GM06990 (cell line): ENCODE data around the gene TBX10.

Experiments
- DNase-seq: peaks from one replicate; pipeline ENCODE4 v3.0.0-alpha.2; 2011; ENCODE audit not compliant: insufficient read length; ENCODE audit errors: extremely low read depth
- H3K27me3 ChIP-seq: replicated peaks from 2 replicates; pipeline ENCODE4 v1.6.0; 2011; ENCODE audit warnings: low read length; ENCODE audit not compliant: control insufficient read depth, insufficient read depth
- H3K36me3 ChIP-seq: 2 replicates; pipeline ENCODE4 v1.5.1; 2011; ENCODE audit warnings: low read length; ENCODE audit not compliant: control insufficient read depth, insufficient read depth
- H3K4me3 ChIP-seq: replicated peaks from 2 replicates; pipeline ENCODE4 v1.5.1; 2011; ENCODE audit warnings: low read depth, mild to moderate bottlenecking, control low read depth, low read length
- CTCF ChIP-seq: IDR thresholded peaks from 2 replicates; pipeline ENCODE4 v1.5.1; 2011; ENCODE audit warnings: low read length, control low read depth, mild to moderate bottlenecking, inconsistent platforms; ENCODE audit not compliant: insufficient read depth, poor library complexity, severe bottlenecking

The TBX10 gene

GRCh38 chr11:67670316-67671210, 31.0 kb upstream of the TBX10 start:
- no peak for DNase-seq

GRCh38 chr11:67668192-67668551, 28.6 kb upstream of the TBX10 start:
- Histone ChIP-seq H3K27me3 (no peaks in the 10 kb centered on the region), H3K4me3 (no peak overlapping the region), H3K36me3 (no peaks in the 10 kb centered on the region)
- DNase-seq: no peak
- TF ChIP-seq CTCF: no peak

More at GRCh38 chr11:67670316-67671210, 31.0 kb upstream of the TBX10 start:
- no peak for TF ChIP-seq CTCF
- Histone ChIP-seq H3K36me3 (no peaks in the 10 kb centered on the region), H3K4me3 (no peak overlapping the region), H3K27me3 (no peaks in the 10 kb centered on the region)

- Histone ChIP-seq H3K27me3 (no peaks in the 10 kb centered on the region), H3K36me3 (no peaks in the 10 kb centered on the region), H3K4me3 (no peak overlapping the region)
- DNase-seq: no peak
- TF ChIP-seq CTCF: no peak
These were observed 28.1 kb upstream of the TBX10 start for GRCh38 chr11:67667490-67668191.

- no peaks in the 10 kb centered on the region for H3K36me3 ChIP-seq
- no peak for DNase-seq
- H3K27me3 ChIP-seq: no peaks in the 10 kb centered on the region
- TF ChIP-seq CTCF: no peak
- no peak overlapping the region for H3K4me3 ChIP-seq
These were observed 27.3 kb upstream of the TBX10 start for GRCh38 chr11:67666676-67667489.

- no peak for DNase-seq
- no peak for TF ChIP-seq CTCF
- Histone ChIP-seq H3K27me3 (no peaks in the 10 kb centered on the region), H3K4me3 (no peak overlapping the region), H3K36me3 (no peaks in the 10 kb centered on the region)
These were observed 26.7 kb upstream of the TBX10 start for GRCh38 chr11:67666303-67666645.
